HG03045 (cell line): ENCODE data around the gene C6orf136.
A peak's percentile ranks its signal among the peaks of the same experiment; 100 is the strongest.
"Not testable (repeated sequence)": the region's sequence is repeated elsewhere in the genome, so short reads cannot be mapped to it uniquely, and the experiment has no call there.

Source experiments
- ATAC-seq: cut with Tn5 transposase; IDR thresholded peaks from one replicate; pipeline ENCODE4 v1.9.1; 2021; ENCODE audit warnings: mild to moderate bottlenecking, moderate library complexity; ENCODE audit not compliant: unreplicated experiment

Gene C6orf136

DNA sequence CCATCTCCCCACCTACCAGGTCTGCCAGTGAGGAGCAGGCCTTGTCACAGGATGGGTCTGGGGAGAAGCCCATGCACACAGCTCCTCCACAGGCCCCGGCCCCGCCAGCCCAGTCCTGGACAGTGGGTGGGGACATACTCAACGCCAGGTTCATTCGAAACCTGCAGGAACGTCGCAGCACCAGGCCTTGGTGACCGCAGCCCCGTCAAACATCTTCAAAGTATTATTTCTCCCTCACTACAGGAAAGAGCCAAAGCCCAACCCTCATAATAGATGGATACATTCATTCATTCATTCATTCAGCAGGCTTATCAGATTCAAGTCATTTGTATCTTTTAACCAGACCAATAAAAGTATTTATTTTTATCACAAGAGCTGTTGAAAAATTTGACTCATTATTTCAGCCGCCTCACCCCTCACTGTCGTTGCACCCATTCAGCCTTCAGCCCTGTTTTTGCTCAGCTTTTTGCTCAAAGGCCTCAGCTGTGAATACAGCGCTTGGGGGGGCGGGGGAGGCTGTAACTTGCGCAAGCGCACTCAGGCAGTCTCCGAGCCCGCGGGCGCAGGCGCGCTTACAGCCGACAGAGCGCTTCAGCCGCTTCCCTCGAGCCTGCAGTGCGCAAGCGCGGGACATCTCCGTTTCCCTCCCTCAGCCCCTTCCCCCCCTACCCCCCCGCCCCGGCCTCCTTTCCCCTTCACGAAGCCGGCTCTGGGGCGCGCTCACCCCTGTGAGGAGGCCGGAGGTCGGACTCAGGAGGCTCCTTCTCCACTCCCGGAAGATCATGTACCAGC is at the start of gene C6orf136:
Gene C6orf136, plus strand, starts transcription at position 684 of the 792 bp plus-strand sequence. Its CDS starts 99 bp downstream, at position 783.
- ATAC-seq, result peak; percentile 54

- ATAC-seq, result not testable (repeated sequence)
Observed at GRCh38 chr6:30597315-30598144, 49.4 kb upstream of the C6orf136 start.

GRCh38 chr6:30598912-30599624 is 47.9 kb upstream of the C6orf136 start:
- ATAC-seq, result no peak

DNA sequence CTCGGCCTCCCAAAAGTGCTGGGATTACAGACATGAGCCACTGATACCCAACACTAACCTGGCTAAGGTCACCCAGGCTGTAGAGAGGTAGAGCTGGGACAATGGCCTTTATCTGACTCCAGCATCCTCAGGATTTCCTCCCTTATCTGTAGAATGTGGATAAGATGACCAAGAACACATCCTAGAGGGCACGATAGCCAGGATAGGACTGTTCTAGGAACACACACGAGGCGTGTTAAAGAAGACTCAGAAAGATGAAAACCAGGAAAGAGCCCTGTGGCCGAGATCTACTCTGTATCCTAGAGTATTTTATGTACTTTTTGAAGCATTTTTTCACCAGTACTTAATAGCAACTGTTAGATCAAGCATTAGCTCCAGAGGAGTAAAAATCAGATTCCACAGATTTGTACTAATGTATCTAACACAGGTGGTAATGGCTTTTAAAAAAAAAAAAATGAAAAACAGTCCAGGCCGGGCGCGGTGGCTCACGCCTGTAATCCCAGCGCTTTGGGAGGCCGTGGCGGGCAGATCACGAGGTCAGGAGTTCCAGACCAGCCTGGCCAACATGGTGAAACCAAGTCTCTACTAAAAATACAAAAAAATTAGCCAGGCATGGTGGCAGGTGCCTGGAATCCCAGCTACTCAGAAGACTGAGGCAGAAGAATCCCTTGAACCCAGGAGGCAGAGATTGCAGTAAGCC is 47.2 kb upstream of the C6orf136 start:
- ATAC-seq, result no peak

DNA sequence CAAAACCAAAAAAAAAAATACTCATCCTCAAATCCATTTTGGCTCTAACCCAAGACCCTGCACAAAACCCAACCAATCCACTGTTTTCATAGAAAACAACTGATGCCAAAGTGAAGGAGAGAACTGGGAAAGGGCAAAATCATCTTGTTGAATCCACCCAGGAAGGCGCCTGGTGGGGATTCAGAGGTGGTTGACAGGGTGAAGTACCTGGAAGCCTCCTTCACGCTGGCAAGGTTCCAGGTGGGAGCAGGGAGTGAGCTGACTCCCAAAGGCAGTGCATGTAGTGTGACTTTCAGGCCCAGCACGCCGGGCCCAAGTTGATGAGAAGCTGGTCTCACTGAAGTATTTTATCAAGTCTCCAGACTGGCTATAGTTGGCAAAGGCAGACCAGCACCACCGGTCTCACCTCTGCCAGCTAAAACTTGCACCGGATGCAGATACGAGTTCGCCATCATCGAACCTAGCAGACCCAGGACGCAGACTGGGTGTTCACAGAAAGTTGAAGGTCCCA is 46.4 kb upstream of the C6orf136 start:
- ATAC-seq, result no peak

GRCh38 chr6:30601436-30601814 is 45.5 kb upstream of the C6orf136 start:
- no peak for ATAC-seq

- ATAC-seq, result no peak
Observed at GRCh38 chr6:30601815-30602641, 44.9 kb upstream of the C6orf136 start.

- no peak for ATAC-seq
Observed at GRCh38 chr6:30603961-30604360, 43.0 kb upstream of the C6orf136 start.

DNA sequence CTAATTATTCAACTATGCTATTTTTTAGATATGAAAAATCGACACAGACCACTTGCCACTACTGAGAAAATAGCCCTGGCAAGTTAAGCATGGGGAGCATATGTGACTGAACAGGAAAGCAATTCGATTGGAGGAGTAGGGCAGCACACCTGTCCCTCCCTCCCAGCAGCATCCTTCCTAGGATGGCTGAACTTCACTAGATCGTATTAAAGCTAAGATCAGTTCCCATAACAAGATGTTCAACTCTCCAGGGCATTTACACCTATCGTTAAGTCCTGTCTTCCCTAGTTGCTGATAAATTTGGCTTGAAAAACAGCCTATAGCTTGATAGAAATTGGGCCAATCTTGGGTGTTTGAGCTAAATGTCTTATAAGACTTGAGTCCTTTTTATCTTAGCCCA is 36.9 kb upstream of the C6orf136 start:
- no peak for ATAC-seq

DNA sequence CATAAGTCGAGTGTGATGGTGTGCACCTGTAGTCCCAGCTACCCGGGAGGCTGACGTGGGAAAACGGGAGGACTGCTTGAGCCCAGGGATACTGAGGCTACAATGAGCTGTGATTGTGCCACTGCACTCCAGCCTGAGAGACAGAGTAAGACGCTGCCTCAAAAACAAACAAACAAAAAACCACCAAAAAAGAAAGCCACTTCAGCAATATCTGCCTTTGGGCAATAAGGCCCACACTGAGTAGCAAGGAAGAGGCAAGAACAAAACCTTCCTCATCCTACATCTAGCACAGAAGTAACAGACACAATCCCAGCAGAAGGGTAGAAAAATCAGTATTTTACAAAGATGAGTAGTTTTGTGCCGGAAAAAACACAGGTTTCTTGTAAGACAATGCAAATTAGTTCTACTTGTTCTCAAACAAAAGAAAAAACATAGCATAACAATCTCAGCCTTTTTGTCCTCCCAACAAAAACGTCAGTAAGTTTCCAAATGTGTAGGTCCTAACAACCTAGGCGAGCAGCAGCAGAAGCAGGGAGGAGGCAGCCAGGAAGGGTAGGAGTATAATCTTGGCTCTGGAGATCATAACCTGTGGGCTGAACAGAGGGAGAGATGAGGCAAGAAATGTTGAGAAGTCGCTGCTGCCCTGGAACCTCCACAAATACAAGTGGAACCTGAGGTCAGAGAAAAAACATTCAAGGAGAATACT is 35.6 kb upstream of the C6orf136 start:
- no peak for ATAC-seq

- ATAC-seq, result no peak
Observed at GRCh38 chr6:30611856-30612194, 35.1 kb upstream of the C6orf136 start.

GRCh38 chr6:30612213-30612612 is 34.7 kb upstream of the C6orf136 start:
- no peak for ATAC-seq

DNA sequence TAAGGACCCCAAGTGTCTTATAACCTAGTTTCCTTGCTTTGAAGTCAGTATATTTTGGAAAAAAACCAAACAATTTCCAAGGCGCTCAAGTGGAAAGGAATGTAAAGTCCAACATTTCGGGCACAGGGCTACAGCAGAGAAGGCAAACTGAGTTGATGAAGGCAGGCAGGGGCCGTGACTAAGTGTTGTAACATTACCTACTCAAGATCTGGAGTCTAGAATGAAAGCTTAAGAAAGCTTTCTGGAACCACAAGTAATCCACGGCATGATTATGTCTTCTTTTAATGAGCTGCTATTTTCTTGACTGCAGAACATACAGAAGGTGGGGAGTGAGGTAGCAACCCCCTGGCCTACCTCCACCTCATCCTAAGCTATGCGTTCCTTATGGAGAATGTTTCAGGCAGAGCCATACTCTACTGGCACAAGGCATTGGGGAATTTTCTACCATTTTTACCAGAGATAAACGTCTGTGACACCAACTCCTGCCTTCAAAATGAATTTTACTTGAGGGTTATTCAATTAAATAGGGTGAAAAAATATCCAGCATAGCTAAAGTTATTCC is 34.2 kb upstream of the C6orf136 start:
- no peak for ATAC-seq

DNA sequence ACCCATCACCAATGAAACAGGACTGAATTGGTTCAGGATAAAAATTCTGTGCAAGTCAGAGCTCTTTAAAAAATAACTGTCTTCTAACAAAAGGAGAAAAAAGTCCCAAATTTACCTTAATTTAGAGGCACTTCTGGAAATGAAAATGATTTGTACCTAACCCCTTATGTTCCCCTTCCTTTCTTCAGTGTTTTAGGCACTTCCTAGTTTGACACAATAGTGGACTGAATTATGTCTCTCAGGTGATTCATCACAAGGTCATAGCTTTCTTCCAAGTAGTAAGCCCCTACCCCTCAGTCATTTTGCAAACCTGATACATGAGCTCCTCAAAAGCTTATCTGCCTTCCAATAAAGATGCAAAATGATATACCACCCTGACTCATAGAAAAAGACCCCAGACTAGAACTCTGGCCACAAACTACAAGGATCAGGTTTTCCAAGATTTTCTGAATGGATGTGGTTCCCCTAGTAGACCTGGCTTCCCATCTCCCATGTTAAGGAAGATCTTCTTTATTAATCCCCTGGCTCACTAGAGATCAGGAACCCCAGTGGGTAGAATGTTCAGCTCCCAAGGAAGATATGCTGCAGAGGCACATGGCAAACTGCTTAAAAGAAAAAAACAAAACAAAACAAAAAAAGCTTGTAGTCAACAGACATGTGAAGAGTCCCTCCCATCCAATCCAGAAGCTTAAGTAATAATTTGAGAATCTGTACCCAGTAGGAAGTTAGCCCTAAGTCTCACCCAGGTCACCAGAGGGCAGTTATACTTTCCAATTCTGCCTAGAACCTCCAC is 33.5 kb upstream of the C6orf136 start:
- ATAC-seq, result no peak

DNA sequence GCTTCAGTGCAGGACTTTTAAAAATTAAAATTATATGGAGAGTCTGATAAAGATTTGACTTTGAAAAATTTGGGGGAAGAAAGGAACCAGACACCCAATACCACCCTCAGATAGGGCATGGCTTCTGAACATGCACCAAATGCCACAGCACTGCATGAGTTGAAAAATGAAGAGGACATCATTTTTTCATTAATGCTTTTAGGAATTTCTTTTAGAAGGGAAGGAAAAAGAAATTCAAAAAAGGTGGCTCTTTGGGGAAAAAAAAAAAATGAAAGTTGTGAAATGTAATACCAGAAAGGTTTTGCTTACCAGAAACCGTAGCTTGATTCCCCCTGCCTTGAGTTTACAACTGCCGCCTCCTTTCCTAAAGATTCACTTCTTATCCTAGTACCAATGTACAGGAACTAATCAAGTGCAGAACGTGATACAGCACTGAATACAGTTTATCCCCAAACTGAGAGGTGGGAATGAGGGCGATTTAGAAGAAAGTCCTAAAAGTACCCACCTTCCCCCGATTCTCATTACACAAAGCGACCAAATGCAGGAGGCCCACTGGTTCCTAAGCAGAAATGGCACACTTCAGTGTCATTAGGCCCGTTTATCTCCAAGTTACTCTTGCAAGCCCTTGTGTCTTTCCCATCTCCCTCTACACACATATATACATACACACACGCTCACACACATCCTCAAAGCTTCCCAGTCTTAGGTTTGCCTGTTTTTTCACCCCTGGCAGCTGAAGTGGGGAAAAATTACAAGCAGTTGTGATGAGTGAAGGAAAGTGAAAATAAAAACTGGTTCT is 32.7 kb upstream of the C6orf136 start:
- no peak for ATAC-seq

- ATAC-seq, result peak; percentile 31
Observed at GRCh38 chr6:30614843-30615218, 32.1 kb upstream of the C6orf136 start.

- ATAC-seq, result no peak
Observed at GRCh38 chr6:30615219-30615957, 31.5 kb upstream of the C6orf136 start.
